B cell (primary cell): ENCODE measurements around the gene USE1. TPM values are rescaled to one million over a fixed set of nuclear protein-coding genes. Genes with fewer than 3 reads are reported as not detected.
A peak's percentile ranks its signal among the peaks of the same experiment; 100 is the strongest.

Experiments
- ATAC-seq: fragments of 200-7000 bp; cut with Tn5 transposase; one replicate; pipeline ENCODE4 v1.10.0; 2021; ENCODE audit warnings: low read depth, mild to moderate bottlenecking, moderate number of reproducible peaks, moderate library complexity
- CTCF ChIA-PET: fragments of 350-600 bp; sonication (Branson Sonifier 250); formaldehyde crosslinking; loops from one replicate; lab custom pipeline; 2021; ENCODE audit warnings: antibody characterized with exemption, inconsistent platforms; lab: Charles Lee
- POLR2A ChIA-PET: fragments of 350-600 bp; sonication (Branson Sonifier 250); formaldehyde crosslinking; loops from one replicate; lab custom pipeline; 2021; ENCODE audit warnings: antibody characterized with exemption; lab: Charles Lee
- DNase-seq: peaks from one replicate; pipeline ENCODE4 v3.0.0; 2013
- H2AFZ ChIP-seq: 2 replicates; pipeline ENCODE4 v1.6.1; 2012; ENCODE audit warnings: mild to moderate bottlenecking, low read depth, low read length; ENCODE audit not compliant: insufficient read depth, poor library complexity, severe bottlenecking
- H3K27ac ChIP-seq, 2 donors: 1 replicate in 1 of 2; 2 replicates in 1 of 2; pipeline ENCODE4 v1.5.1; 2012 to 2013; ENCODE audit warnings: low read length in 2 of 2, mild to moderate bottlenecking in 2 of 2, moderate library complexity in 1 of 2
- H3K27me3 ChIP-seq, 4 experiments: fragments of 200-600 bp in 1 of 4; sonication (generic) in 1 of 4; replicated peaks in 1 of 4; 1 replicate in 2 of 4; 2 replicates in 2 of 4; pipeline versions ENCODE4 v1.6.1 to v1.7.0; 2013 to 2016; ENCODE audit warnings: low read length in 3 of 4, mild to moderate bottlenecking in 2 of 4, mixed read lengths in 1 of 4, moderate library complexity in 1 of 4; ENCODE audit not compliant: insufficient read depth in 4 of 4, control insufficient read depth in 3 of 4; ENCODE audit errors: control extremely low read depth in 1 of 4
- H3K36me3 ChIP-seq, 2 experiments: replicated peaks in 1 of 2; 1 replicate in 1 of 2; 2 replicates in 1 of 2; pipeline versions ENCODE4 v1.6.1 to v1.7.1; 2013; ENCODE audit warnings: low read length in 1 of 2; ENCODE audit not compliant: insufficient read depth in 2 of 2, control insufficient read depth in 1 of 2; ENCODE audit errors: control extremely low read depth in 1 of 2, extremely low read depth in 1 of 2
- H3K4me1 ChIP-seq, 2 donors: fragments of 200-600 bp in 1 of 2; sonication (generic) in 1 of 2; 1 replicate in 1 of 2; 2 replicates in 1 of 2; pipeline versions ENCODE4 v1.5.1 to v1.6.1; 2013 to 2017; ENCODE audit warnings: low read length in 2 of 2; ENCODE audit not compliant: control insufficient read depth in 2 of 2, insufficient read depth in 2 of 2
- H3K4me2 ChIP-seq: replicated peaks from 2 replicates; pipeline ENCODE3; 2012; ENCODE audit warnings: mild to moderate bottlenecking, low read depth, low read length; ENCODE audit not compliant: poor library complexity, severe bottlenecking
- H3K4me3 ChIP-seq, 5 experiments: fragments of 200-600 bp in 1 of 5; sonication (generic) in 1 of 5; 1 replicate in 3 of 5; 2 replicates in 2 of 5; pipeline versions ENCODE4 v1.5.1 to v1.7.0; 2011 to 2016; ENCODE audit warnings: low read length in 4 of 5, mild to moderate bottlenecking in 4 of 5, low read depth in 2 of 5, control low read depth in 1 of 5, moderate library complexity in 1 of 5; ENCODE audit not compliant: insufficient read depth in 1 of 5; ENCODE audit errors: control extremely low read depth in 1 of 5, extremely low read depth in 1 of 5
- H3K79me2 ChIP-seq: fragments of 200-600 bp; sonication (generic); one replicate; pipeline ENCODE4 v1.6.0; 2016; ENCODE audit warnings: low read length; ENCODE audit not compliant: control insufficient read depth, insufficient read depth
- H3K9ac ChIP-seq: fragments of 200-600 bp; sonication (generic); 2 replicates; pipeline ENCODE4 v1.6.1; 2017; ENCODE audit warnings: mild to moderate bottlenecking, low read length, moderate library complexity
- H3K9me3 ChIP-seq, 3 donors: one replicate each; pipeline versions ENCODE4 v1.6.1 to v1.7.1; 2013; ENCODE audit warnings: low read length in 2 of 3; ENCODE audit not compliant: control insufficient read depth in 2 of 3, insufficient read depth in 1 of 3; ENCODE audit errors: control extremely low read depth in 1 of 3
- H4K20me1 ChIP-seq: 2 replicates; pipeline ENCODE4 v1.6.0; 2012; ENCODE audit warnings: mild to moderate bottlenecking, low read length; ENCODE audit not compliant: insufficient read depth, control insufficient read depth, poor library complexity, severe bottlenecking
- H3K27ac Mint-ChIP-seq: one replicate; pipeline ENCODE4 v1.8.0; 2021; ENCODE audit warnings: mixed read lengths
- H3K27me3 Mint-ChIP-seq: one replicate; pipeline ENCODE4 v1.8.0; 2021; ENCODE audit warnings: mixed read lengths
- H3K4me1 Mint-ChIP-seq: one replicate; pipeline ENCODE4 v1.8.0; 2021; ENCODE audit warnings: mixed read lengths
- H3K4me3 Mint-ChIP-seq: one replicate; pipeline ENCODE4 v1.8.0; 2021; ENCODE audit warnings: mixed read lengths
- H3K9me3 Mint-ChIP-seq: one replicate; pipeline ENCODE4 v1.8.0; 2022; ENCODE audit warnings: mixed read lengths; ENCODE audit not compliant: insufficient read depth
- CTCF ChIP-seq: fragments of 200-600 bp; IDR thresholded peaks from one replicate; pipeline ENCODE4 v1.8.0; 2022; ENCODE audit warnings: antibody characterized with exemption, mild to moderate bottlenecking
- EZH2 ChIP-seq: IDR thresholded peaks from 2 replicates; pipeline ENCODE4 v1.6.1; 2012; ENCODE audit warnings: borderline replicate concordance, low read depth, mild to moderate bottlenecking, moderate library complexity, low read length; ENCODE audit not compliant: insufficient read depth, poor library complexity, severe bottlenecking
- WGBS: methylation state at CpG from one replicate; pipeline ENCODE4 v1.1.5; 2013; ENCODE audit warnings: missing lambda C conversion rate; ENCODE audit not compliant: insufficient coverage; 5-methylcytosine and 5-hydroxymethylcytosine counted together
- intact Hi-C: fragments of 100-400 bp; cut with micrococcal nuclease; formaldehyde crosslinking; loops from one replicate; pipeline ENCODE4 v1.10.0; 2022
- polyA plus RNA-seq: library from polyadenylated mRNA; depleted of rRNA; stranded (reverse); fragments of >200 nt; gene quantifications from 2 replicates; pipeline ENCODE4 v1.2.3, GENCODE V29; 2012
- total RNA-seq, 2 donors: library from RNA; stranded (reverse); fragments of 120-200 nt in 1 of 2; gene quantifications; 1 replicate in 1 of 2; 2 replicates in 1 of 2; pipeline versions ENCODE4 v1.2.3 to v1.2.4, GENCODE V29; 2013 to 2022

Gene USE1
- total and polyA plus RNA-seq, 2 donors (not counting 1 experiment from before 2014, with no cell fraction given): 48.3 to 49.5 TPM

GRCh38 chr19:17178291-17178690, 36.9 kb upstream of the USE1 start:
- ChIA-PET POLR2A (interaction anchor here (0.6 kb wide), 1 partner anchor 92 kb away, joined by 3 read pairs; no protein-coding TSS in a partner anchor), CTCF (no interaction called here)
- H2AFZ ChIP-seq: no peak overlapping the region
- no peak overlapping the region for H3K27ac ChIP-seq
- no peak overlapping the region for H3K4me2 ChIP-seq
- H3K79me2 ChIP-seq: no peaks in the 10 kb centered on the region
- H3K9me3 Mint-ChIP-seq: no peaks in the 10 kb centered on the region
- intact Hi-C loops: no loop called here
- no peak overlapping the region for H3K9ac ChIP-seq
- 93% methylated on average over 5 of the region's 10 CpGs for whole genome bisulfite sequencing
- H3K4me1 Mint-ChIP-seq: peaks cover 14% of the 10 kb centered on the region
- H3K36me3 ChIP-seq: peaks cover 0 to 54% of the 10 kb centered on the region in 2 experiments
- no peak overlapping the region for H3K27ac Mint-ChIP-seq
- H3K4me1 ChIP-seq: peaks cover 5 to 10% of the 10 kb centered on the region in 2 donors
- TF ChIP-seq CTCF (no peak), EZH2 (no peak)
- H3K9me3 ChIP-seq: no peaks in the 10 kb centered on the region
- no peaks in the 10 kb centered on the region for H4K20me1 ChIP-seq
- ATAC-seq: no peak
- DNase-seq: no peak
- no peaks in the 10 kb centered on the region for H3K27me3 ChIP-seq
- H3K4me3 ChIP-seq: no peak overlapping the region
- H3K4me3 Mint-ChIP-seq: no peak overlapping the region
- H3K27me3 Mint-ChIP-seq: no peaks in the 10 kb centered on the region

- Mint-ChIP-seq H3K4me3 (peak overlapping the region; percentile 32), H3K9me3 (no peaks in the 10 kb centered on the region), H3K4me1 (peaks cover 30% of the 10 kb centered on the region), H3K27ac (peak overlapping the region; percentile 37), H3K27me3 (no peaks in the 10 kb centered on the region)
- peaks cover 19 to 25% of the 10 kb centered on the region in 2 donors for H3K4me1 ChIP-seq
- ATAC-seq: no peak
- CTCF ChIA-PET: interaction anchor here (0.8 to 1.0 kb wide), 2 partner anchors 18 to 100 kb away, joined by 3 to 5 read pairs; partner anchors contain the start of gene ANKLE1
- DNase-seq: no peak
- no peaks in the 10 kb centered on the region for H3K9me3 ChIP-seq
- H3K4me2 ChIP-seq: no peak overlapping the region
- WGBS: 81% methylated on average over 22 of the region's 22 CpGs
- H3K27ac ChIP-seq: no peak overlapping the region
- H3K36me3 ChIP-seq: peaks cover 0 to 40% of the 10 kb centered on the region in 2 experiments
- H2AFZ ChIP-seq: no peak overlapping the region
- H3K9ac ChIP-seq: no peak overlapping the region
- no peaks in the 10 kb centered on the region for H3K27me3 ChIP-seq
- TF ChIP-seq EZH2 (no peak), CTCF (no peak)
- no peak overlapping the region for H3K4me3 ChIP-seq
- H4K20me1 ChIP-seq: no peaks in the 10 kb centered on the region
- peaks cover 8% of the 10 kb centered on the region for H3K79me2 ChIP-seq
- POLR2A ChIA-PET: no interaction called here
- intact Hi-C loops: loop anchor here (5.0 kb wide), 1 partner anchor 44 kb away; no protein-coding TSS in a partner anchor
These were observed 34.0 kb upstream of the USE1 start for GRCh38 chr19:17180997-17181702.
